Uterus (tissue), 2 donors: Measurements from ENCODE around the gene ADAMTS14.

Source experiments
- POLR2A ChIP-seq, 2 donors: fragments of 450-650 bp; IDR thresholded peaks; one replicate each; pipeline ENCODE4 v1.6.1; 2016; ENCODE audit warnings: antibody characterized with exemption in 2 of 2, mild to moderate bottlenecking in 1 of 2, moderate library complexity in 1 of 2
- TF ChIP-seq, protein P1 (sequence below), 4 experiments: fragments of 200-600 bp in 2 of 4; fragments of 450-650 bp in 2 of 4; sonication (generic) in 2 of 4; IDR thresholded peaks; one replicate each; pipeline ENCODE4 v1.5.1; 2016 to 2019; ENCODE audit warnings: antibody characterized with exemption in 4 of 4, mild to moderate bottlenecking in 2 of 4, moderate library complexity in 1 of 4

DNA sequence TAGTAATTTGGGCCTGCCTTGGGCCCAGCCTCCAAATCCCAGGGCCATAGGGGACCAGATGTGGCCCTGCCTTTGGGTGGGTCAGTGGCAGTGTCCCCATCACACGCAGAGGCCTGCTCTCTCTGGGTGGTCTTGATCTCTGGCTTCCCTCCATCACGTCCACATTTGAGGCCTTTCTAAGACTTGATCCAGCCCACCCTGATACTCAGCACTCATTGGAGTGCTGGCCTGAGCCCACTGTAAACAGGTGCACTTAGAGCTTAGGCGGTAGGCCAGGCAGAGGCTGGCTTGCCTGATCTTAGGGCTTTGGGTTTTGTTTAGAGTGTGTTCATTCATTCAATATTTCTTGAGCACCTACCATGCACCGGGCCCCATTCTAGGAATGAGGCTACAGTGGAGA lies 60.3 kb downstream of the ADAMTS14 start:
- no peak for TF ChIP-seq POLR2A (IDR thresholded peaks at IDR 0.05)
- TF ChIP-seq, protein P1, sequence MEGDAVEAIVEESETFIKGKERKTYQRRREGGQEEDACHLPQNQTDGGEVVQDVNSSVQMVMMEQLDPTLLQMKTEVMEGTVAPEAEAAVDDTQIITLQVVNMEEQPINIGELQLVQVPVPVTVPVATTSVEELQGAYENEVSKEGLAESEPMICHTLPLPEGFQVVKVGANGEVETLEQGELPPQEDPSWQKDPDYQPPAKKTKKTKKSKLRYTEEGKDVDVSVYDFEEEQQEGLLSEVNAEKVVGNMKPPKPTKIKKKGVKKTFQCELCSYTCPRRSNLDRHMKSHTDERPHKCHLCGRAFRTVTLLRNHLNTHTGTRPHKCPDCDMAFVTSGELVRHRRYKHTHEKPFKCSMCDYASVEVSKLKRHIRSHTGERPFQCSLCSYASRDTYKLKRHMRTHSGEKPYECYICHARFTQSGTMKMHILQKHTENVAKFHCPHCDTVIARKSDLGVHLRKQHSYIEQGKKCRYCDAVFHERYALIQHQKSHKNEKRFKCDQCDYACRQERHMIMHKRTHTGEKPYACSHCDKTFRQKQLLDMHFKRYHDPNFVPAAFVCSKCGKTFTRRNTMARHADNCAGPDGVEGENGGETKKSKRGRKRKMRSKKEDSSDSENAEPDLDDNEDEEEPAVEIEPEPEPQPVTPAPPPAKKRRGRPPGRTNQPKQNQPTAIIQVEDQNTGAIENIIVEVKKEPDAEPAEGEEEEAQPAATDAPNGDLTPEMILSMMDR (IDR thresholded peaks at IDR 0.05) = no peak
